NB4 (cell line): ENCODE measurements around the gene AKIRIN2.

ENCODE experiments used
- CTCF ChIP-seq: IDR thresholded peaks from one replicate; pipeline ENCODE4 v1.5.1; 2012; ENCODE audit warnings: low read depth, low read length
- POLR2A ChIP-seq: IDR thresholded peaks from 2 replicates; pipeline ENCODE4 v1.6.1; 2011; ENCODE audit warnings: mild to moderate bottlenecking; ENCODE audit not compliant: insufficient read length; ENCODE audit errors: extremely low read depth

GRCh38 chr6:87738744-87739143 lies 36.7 kb upstream of the AKIRIN2 start:
- no peak for TF ChIP-seq CTCF
- TF ChIP-seq POLR2A: no peak
